ENCODE data around the gene KBTBD12.

GRCh38 chr3:127979473-127979872, 64.4 kb downstream of the KBTBD12 start:
- TF ChIP-seq POLR2AphosphoS5 (IDR thresholded peaks at IDR 0.05; ENCODE audit: borderline replicate concordance, low read depth, low read length) (no peak), EZH2 (IDR thresholded peaks at IDR 0.05) (no peak)
